GM12864 (cell line): ENCODE data around the gene S100A3.
"Not testable (repeated sequence)": the region's sequence is repeated elsewhere in the genome, so short reads cannot be mapped to it uniquely, and the experiment has no call there.

ENCODE experiments used
- DNase-seq: peaks from one replicate; pipeline ENCODE4 v3.0.0-alpha.2; 2011; ENCODE audit warnings: low read depth
- H3K4me3 ChIP-seq: 2 replicates; pipeline ENCODE4 v1.5.1; 2011; ENCODE audit warnings: mild to moderate bottlenecking, low read depth, low read length, control low read depth
- CTCF ChIP-seq: IDR thresholded peaks from 2 replicates; pipeline ENCODE4 v1.5.1; 2011; ENCODE audit warnings: low read depth, mild to moderate bottlenecking, moderate library complexity, low read length, control low read depth, inconsistent platforms; ENCODE audit errors: missing control alignments

Gene S100A3

DNA sequence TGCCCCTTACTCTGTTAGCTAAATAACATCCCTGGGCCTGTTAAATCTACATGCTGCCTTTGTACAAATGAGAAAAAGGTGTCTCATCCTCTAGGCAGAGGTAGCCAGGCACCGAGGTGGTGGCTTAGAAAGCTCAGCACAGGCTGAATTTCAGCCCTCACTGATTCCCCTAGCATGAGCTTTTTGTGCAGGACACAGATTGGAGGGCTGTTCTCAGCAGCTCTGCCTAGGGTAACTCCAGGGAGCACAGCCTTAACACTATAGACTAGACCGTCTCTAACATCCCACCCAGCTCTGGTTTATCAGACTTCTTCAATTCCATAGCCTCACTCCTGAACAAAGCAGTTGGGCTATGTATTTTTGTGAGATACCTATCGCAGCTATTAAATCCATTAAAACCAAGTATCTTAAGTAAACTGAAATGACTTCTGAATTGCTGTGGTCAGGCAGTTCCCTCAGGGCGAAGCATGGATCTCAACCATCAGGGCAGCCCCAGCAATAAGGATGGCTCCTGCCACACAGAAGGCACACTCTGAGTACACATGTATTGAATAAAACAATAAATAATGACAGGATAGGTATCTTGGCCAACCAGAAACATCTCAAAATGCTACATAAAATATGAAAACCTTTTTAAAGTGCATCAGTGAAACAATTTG is 28.1 kb downstream of the S100A3 start:
- no peak overlapping the region for H3K4me3 ChIP-seq
- no peak for DNase-seq
- TF ChIP-seq CTCF: no peak

DNA sequence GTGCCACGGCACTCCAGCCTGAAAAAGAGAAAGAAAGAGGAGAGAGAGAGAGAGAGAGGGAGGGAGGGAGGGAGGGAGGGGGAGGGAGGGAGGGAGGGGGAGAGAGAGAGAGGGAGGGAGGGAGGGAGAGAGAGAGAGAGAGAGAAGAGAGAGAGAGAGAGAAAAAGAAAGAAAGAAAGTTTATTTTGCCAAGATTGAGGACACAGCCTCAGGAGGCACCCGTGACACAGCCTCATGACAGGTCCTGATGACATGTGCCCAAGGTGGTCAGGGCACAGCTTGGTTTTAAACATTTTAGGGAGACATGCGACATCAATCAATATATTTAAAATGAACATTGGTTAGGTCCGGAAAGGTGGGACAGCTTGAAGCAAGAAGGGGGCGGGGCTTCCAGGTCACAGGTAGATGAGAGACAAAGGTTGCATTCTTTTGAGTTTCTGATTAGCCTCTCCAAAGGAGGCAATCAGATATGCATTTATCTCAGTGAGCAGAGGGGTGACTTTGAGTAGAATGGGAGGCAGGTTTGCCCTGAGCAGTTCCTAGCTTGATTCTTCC is 28.8 kb downstream of the S100A3 start:
- H3K4me3 ChIP-seq, DNase-seq: not testable (repeated sequence)

- no peak for DNase-seq
- TF ChIP-seq CTCF: no peak
- H3K4me3 ChIP-seq: no peak overlapping the region
These were observed 29.8 kb downstream of the S100A3 start for GRCh38 chr1:153519242-153519641.

- no peak for TF ChIP-seq CTCF
- DNase-seq: no peak
- H3K4me3 ChIP-seq: no peak overlapping the region
These were observed 33.3 kb downstream of the S100A3 start for GRCh38 chr1:153515504-153516394.

DNA sequence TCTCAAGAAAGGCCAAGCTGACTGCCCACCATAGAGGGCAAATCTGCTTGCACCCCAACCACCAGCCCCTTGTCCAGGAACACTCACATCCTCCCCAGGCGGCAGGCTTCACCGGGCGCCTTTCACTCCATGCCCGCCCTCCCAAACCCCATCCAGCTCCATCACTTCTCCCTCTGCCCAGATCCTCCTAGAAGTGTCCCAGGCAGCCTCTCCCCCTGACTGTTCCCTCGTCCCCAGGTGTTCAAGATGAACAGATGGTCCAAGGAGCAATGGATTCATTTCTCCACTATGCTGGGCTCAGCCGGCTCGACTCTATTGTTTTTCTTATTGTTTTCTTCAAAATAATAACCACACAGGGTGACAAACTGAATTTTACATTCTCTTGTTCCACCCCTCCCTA is 35.4 kb downstream of the S100A3 start:
- no peak for DNase-seq
- H3K4me3 ChIP-seq: no peak overlapping the region
- no peak for TF ChIP-seq CTCF

DNA sequence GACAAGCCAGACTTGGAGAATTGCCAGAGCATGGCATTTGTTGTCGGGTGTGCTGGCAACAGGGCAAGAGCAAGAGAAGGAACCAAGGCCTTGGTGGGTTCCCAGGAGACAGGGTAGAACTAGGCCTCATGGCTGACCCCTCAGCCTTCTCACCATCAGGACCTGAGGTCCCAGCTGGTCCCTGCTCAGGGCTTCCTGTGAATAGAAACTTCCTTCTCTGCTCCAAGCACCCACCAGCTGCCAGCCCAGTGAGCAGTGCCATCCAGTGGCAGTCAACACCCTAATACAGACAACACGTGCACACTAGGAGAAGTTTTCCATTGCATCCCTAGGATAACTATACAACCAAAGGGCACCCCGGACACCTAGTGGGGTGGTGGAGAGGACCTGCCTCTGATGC is 36.0 kb downstream of the S100A3 start:
- no peak for TF ChIP-seq CTCF
- no peak overlapping the region for H3K4me3 ChIP-seq
- no peak for DNase-seq

DNA sequence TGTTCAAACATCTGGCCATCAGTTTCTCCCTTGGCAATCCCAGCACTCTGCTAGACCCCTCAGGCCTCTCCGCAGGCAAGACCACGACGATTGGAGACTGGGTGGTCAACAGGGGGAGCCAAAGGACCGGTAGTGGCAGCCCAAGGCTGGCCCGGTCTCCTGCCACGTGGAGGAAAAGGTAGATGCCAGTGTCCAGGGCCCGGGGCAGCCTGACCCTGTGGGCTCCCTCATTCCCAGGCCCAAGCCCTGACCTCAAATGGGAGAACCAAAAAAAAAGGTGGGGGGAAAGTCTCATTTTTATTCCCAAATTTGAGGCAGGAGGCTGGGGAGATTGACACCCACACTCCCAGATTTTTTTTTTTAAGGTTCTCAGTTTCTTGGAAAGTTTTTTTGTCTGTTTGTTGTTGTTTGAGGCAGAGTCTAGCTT is 38.1 kb downstream of the S100A3 start:
- peak; percentile 93 for TF ChIP-seq CTCF
- H3K4me3 ChIP-seq: no peak overlapping the region
- DNase-seq: peak; percentile 31
